Measurements from ENCODE around the gene SEC23A.

DNA sequence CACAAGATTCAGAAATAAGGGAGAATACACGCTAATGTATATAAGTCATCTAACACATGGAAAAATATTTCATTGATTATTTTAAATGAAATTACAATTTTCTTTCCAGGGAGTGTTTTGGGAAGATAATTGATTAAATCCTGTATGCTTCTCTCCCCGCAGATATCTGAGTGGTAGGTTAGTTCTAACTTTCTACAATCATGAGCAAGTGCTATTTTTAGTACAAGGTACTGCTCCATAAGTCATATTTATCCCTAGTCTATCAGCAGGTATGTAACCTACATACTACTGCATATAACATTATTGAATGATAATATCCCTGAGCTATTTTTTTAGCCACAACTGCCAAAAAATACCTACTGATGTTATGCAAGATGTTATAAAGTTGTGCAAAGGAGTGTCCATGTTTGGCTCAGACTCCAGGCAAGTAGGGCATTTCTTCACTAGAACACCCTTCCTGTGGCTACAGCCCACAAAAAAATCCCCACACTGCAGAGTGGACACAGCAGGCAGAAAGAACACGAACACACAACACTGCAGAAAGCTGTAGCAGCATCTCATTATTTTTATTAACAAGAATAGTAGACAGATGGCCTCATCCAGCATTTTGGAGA is 87.0 kb downstream of the SEC23A start:
- TF ChIP-seq FOSL2 (IDR thresholded peaks at IDR 0.05) (no peak), FOSL2 (CRISPR knock-in tag; IDR thresholded peaks at IDR 0.05) (no peak), SREBF2 (IDR thresholded peaks at IDR 0.05) (no peak), POLR2A (IDR thresholded peaks at IDR 0.05; ENCODE audit: low read length) (no peak), TP53 (CRISPR knock-in tag; IDR thresholded peaks at IDR 0.05) (no peak), JUN (IDR thresholded peaks at IDR 0.05) (no peak), BHLHE40 (IDR thresholded peaks at IDR 0.05; ENCODE audit: low read depth, low read length) (no peak), MYC (IDR thresholded peaks at IDR 0.05; ENCODE audit: borderline replicate concordance, low read length) (no peak), RCOR1 (IDR thresholded peaks at IDR 0.05; ENCODE audit: low read depth, low read length) (no peak), CBX2 (IDR thresholded peaks at IDR 0.05; ENCODE audit: borderline replicate concordance, low read depth) (no peak)
- TF ChIP-seq, protein P1, sequence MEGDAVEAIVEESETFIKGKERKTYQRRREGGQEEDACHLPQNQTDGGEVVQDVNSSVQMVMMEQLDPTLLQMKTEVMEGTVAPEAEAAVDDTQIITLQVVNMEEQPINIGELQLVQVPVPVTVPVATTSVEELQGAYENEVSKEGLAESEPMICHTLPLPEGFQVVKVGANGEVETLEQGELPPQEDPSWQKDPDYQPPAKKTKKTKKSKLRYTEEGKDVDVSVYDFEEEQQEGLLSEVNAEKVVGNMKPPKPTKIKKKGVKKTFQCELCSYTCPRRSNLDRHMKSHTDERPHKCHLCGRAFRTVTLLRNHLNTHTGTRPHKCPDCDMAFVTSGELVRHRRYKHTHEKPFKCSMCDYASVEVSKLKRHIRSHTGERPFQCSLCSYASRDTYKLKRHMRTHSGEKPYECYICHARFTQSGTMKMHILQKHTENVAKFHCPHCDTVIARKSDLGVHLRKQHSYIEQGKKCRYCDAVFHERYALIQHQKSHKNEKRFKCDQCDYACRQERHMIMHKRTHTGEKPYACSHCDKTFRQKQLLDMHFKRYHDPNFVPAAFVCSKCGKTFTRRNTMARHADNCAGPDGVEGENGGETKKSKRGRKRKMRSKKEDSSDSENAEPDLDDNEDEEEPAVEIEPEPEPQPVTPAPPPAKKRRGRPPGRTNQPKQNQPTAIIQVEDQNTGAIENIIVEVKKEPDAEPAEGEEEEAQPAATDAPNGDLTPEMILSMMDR (IDR thresholded peaks at IDR 0.05): no peak

All from A549 (cell line).